Prostate gland (tissue), 2 donors: ENCODE results near the gene ATP7B. TPM values are rescaled to one million over a fixed set of nuclear protein-coding genes. Genes with fewer than 3 reads are reported as not detected.

Experiments used
- DNase-seq: peaks from one replicate; pipeline ENCODE4 v3.0.0-alpha.2; 2019; ENCODE audit warnings: low spot score
- H3K27ac ChIP-seq, 2 donors: fragments of 200-600 bp; sonication (generic); 2 replicates each; pipeline ENCODE4 v1.5.1; 2017 to 2019
- H3K27me3 ChIP-seq: fragments of 200-600 bp; sonication (generic); replicated peaks from 2 replicates; pipeline ENCODE4 v1.5.1; 2019; ENCODE audit not compliant: insufficient read depth
- H3K36me3 ChIP-seq, 2 donors: fragments of 200-600 bp; sonication (generic); 1 replicate in 1 of 2; 2 replicates in 1 of 2; pipeline versions ENCODE4 v1.5.1 to v1.8.1; 2017 to 2019
- H3K4me1 ChIP-seq: fragments of 200-600 bp; sonication (generic); replicated peaks from 2 replicates; pipeline ENCODE4 v1.5.1; 2019
- H3K4me3 ChIP-seq, 2 donors: fragments of 200-600 bp; sonication (generic); 2 replicates each; pipeline ENCODE4 v1.5.1; 2017 to 2019
- H3K9me3 ChIP-seq: fragments of 200-600 bp; sonication (generic); 2 replicates; pipeline ENCODE4 v1.5.1; 2017
- CTCF ChIP-seq, 4 experiments: fragments of 200-600 bp in 2 of 4; fragments of 450-650 bp in 2 of 4; sonication (generic) in 2 of 4; IDR thresholded peaks; 1 replicate in 3 of 4; 2 replicates in 1 of 4; pipeline ENCODE4 v1.5.1; 2016 to 2019; ENCODE audit warnings: antibody characterized with exemption in 4 of 4, mild to moderate bottlenecking in 2 of 4, moderate library complexity in 2 of 4
- POLR2A ChIP-seq: fragments of 450-650 bp; IDR thresholded peaks from one replicate; pipeline ENCODE4 v1.6.1; 2016; ENCODE audit warnings: antibody characterized with exemption, mild to moderate bottlenecking
- POLR2AphosphoS5 ChIP-seq: sonication (generic); formaldehyde crosslinking; IDR thresholded peaks from one replicate; pipeline ENCODE4 v1.6.1; 2017; ENCODE audit warnings: antibody characterized with exemption
- WGBS: methylation state at CpG from one replicate; pipeline ENCODE4 v1.1.5; 2018; 5-methylcytosine and 5-hydroxymethylcytosine counted together
- intact Hi-C: fragments of 100-400 bp; cut with DNase I; formaldehyde crosslinking; loops from one replicate; pipeline ENCODE4 v1.14.2; 2022
- total RNA-seq, 2 donors: library from RNA; depleted of rRNA; stranded (reverse); fragments of >200 nt; gene quantifications; one replicate each; pipeline ENCODE4 v1.1.0, GENCODE V29; 2016

ATP7B gene
- total RNA-seq, 2 donors from 2014 or later = 6.2 to 8.2 TPM

DNA sequence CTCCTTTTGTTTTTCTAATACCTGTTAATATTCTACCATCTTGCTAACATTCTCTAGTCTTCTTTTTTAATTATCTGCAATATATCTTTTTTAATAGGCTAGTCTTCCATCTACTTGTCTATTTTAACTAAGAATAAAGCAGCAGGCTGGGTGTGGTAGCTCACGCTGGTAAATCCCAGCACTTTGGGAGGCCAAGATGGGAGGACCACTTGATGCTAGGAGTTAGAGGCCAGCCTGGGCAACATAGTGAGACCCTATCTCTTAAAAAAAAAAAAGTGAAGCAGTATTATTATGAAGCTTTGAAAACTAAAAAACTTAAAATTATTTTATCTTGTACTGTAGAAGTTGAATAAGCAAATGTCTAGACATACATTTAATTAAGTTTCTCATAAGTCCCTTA, 16.6 kb upstream of the ATP7B start:
- no peak for TF ChIP-seq CTCF (IDR thresholded peaks at IDR 0.05)
- TF ChIP-seq POLR2AphosphoS5 = no peak
- TF ChIP-seq POLR2A = no peak
- Histone ChIP-seq H3K27me3 (no peaks in the 10 kb centered on the region), H3K4me1 (no peaks in the 10 kb centered on the region), H3K27ac (no peak overlapping the region), H3K4me3 (no peak overlapping the region), H3K36me3 (no peaks in the 10 kb centered on the region), H3K9me3 (no peaks in the 10 kb centered on the region)
- DNase-seq = no peak
- WGBS = 94% methylated on average over 1 of the region's 1 CpG
- intact Hi-C loops = no loop called here

DNA sequence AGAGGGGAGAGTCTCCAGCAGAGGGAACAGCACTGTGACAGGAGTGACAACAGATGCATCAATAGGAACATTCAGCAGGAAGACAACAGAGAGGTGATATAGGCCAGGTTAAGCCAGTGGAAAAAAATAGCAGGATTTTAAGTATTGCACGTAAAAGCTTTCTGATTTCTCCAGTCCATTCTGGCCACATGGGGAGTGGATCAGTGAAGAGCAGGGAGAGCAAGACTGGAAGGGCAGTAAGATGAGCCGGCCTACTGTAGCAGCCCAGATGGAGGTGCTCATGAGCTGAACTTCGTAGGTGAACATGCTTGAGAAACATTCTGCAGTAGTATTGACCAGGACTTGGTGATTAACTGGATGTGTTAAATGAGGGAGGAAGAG, 15.0 kb upstream of the ATP7B start:
- Histone ChIP-seq H3K27ac (no peak overlapping the region), H3K4me1 (no peaks in the 10 kb centered on the region), H3K9me3 (no peaks in the 10 kb centered on the region), H3K4me3 (no peak overlapping the region), H3K36me3 (no peaks in the 10 kb centered on the region), H3K27me3 (no peaks in the 10 kb centered on the region)
- TF ChIP-seq POLR2A = no peak
- no peak for TF ChIP-seq POLR2AphosphoS5
- WGBS = 83% methylated on average over 3 of the region's 3 CpGs
- intact Hi-C loops = no loop called here
- no peak for DNase-seq

DNA sequence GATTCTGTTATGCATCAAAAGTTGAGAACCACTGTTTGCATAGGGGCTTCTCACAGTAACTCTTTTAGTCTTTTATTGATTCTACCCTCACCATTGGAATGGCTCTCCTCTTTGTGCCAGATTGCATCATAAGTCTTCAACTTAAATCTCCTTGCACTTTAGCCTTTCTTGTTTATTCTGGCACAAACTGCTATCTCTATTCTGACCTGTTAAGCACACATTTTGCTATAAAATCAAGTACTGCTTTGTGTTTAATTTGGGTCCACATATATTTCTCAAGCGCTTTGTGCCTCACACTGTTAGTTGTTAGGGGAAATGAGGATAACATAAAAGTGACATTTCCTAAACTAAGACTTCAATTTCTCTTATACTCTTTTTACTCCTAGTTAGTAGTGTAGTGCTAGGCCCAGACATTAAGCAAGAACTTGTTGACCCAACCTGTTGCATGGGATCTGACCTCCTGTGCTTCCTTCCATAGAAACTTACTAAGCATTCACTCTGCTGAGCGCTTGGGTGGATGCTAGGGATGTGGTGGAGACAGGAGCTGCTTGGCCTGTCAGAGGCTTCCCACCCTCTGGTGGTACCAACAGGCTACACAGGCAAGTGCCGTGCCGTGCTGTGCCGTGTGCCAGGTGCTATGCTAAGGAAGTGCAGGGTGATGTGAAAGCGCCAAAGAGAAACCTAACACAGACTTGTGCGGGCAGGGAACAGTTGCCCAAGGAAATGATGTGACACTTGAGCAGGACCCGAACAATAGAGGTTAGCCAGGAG, 14.4 kb upstream of the ATP7B start:
- Histone ChIP-seq H3K27me3 (no peaks in the 10 kb centered on the region), H3K36me3 (no peaks in the 10 kb centered on the region), H3K9me3 (no peaks in the 10 kb centered on the region), H3K4me3 (no peak overlapping the region), H3K4me1 (no peaks in the 10 kb centered on the region), H3K27ac (no peak overlapping the region)
- no peak for DNase-seq
- no peak for TF ChIP-seq CTCF (IDR thresholded peaks at IDR 0.05)
- TF ChIP-seq POLR2A = no peak
- no peak for TF ChIP-seq POLR2AphosphoS5
- intact Hi-C loops = no loop called here
- 76% methylated on average over 8 of the region's 8 CpGs for WGBS

- DNase-seq = no peak
- intact Hi-C loops = no loop called here
- no peaks in the 10 kb centered on the region for H3K4me1 ChIP-seq
- no peaks in the 10 kb centered on the region for H3K27me3 ChIP-seq
- no peaks in the 10 kb centered on the region for H3K36me3 ChIP-seq
- no peak for TF ChIP-seq CTCF (IDR thresholded peaks at IDR 0.05)
- no peak for TF ChIP-seq POLR2AphosphoS5
- no peak for TF ChIP-seq POLR2A
- H3K4me3 ChIP-seq = no peak within 1 kb of the TSS
- no peaks in the 10 kb centered on the region for H3K9me3 ChIP-seq
- H3K27ac ChIP-seq = no peak within 1 kb of the TSS
- 99% methylated on average over 3 of the region's 3 CpGs for WGBS
Observed at GRCh38 chr13:52024481-52024880, 13.2 kb upstream of the ATP7B start, which contains the start of gene UTP14C. UTP14C (plus strand) TSS chr13:52024691; CDS start chr13:52028805, 4,114 bp downstream.

DNA sequence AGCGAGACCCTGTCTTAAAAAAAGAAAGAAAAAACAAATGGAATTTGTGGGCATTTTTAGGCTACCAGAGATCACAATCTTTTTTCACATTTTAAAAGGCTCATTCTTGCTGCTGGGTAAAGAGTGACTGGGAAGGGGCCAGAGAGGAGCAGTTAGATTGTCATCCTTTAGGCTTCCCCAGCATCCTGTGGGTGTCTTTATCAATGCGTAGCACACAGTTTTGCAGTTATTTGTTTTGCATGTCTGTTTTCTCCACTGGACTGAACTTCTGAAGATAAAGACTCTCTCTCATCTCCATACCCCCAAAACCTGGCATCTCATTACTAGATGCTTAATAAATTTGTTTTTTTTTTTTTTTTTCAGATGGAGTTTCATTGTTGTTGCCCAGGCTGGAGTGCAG, 11.1 kb upstream of the ATP7B start:
- Histone ChIP-seq H3K36me3 (no peaks in the 10 kb centered on the region), H3K4me1 (no peaks in the 10 kb centered on the region), H3K27ac (no peak overlapping the region), H3K27me3 (no peaks in the 10 kb centered on the region), H3K9me3 (no peaks in the 10 kb centered on the region), H3K4me3 (no peak overlapping the region)
- 93% methylated on average over 2 of the region's 2 CpGs for WGBS
- no peak for DNase-seq
- intact Hi-C loops = no loop called here
- TF ChIP-seq CTCF (IDR thresholded peaks at IDR 0.05) (no peak), POLR2AphosphoS5 (no peak), POLR2A (no peak)
